Body of pancreas (tissue), 4 donors: Measurements from ENCODE around the gene EFCAB7.

Experiments used
- POLR2A ChIP-seq, 3 donors: fragments of 450-650 bp; IDR thresholded peaks; one replicate each; pipeline ENCODE4 v1.6.1; 2016; ENCODE audit warnings: antibody characterized with exemption in 3 of 3, mild to moderate bottlenecking in 2 of 3
- TF ChIP-seq, protein P1 (sequence below), 7 experiments: fragments of 450-650 bp in 4 of 7; fragments of 200-600 bp in 3 of 7; sonication (generic) in 3 of 7; IDR thresholded peaks; one replicate each; pipeline ENCODE4 v1.5.1; 2016 to 2019; ENCODE audit warnings: antibody characterized with exemption in 7 of 7

GRCh38 chr1:63498106-63498505 lies 25.2 kb upstream of the EFCAB7 start:
- TF ChIP-seq, protein P1, sequence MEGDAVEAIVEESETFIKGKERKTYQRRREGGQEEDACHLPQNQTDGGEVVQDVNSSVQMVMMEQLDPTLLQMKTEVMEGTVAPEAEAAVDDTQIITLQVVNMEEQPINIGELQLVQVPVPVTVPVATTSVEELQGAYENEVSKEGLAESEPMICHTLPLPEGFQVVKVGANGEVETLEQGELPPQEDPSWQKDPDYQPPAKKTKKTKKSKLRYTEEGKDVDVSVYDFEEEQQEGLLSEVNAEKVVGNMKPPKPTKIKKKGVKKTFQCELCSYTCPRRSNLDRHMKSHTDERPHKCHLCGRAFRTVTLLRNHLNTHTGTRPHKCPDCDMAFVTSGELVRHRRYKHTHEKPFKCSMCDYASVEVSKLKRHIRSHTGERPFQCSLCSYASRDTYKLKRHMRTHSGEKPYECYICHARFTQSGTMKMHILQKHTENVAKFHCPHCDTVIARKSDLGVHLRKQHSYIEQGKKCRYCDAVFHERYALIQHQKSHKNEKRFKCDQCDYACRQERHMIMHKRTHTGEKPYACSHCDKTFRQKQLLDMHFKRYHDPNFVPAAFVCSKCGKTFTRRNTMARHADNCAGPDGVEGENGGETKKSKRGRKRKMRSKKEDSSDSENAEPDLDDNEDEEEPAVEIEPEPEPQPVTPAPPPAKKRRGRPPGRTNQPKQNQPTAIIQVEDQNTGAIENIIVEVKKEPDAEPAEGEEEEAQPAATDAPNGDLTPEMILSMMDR (IDR thresholded peaks at IDR 0.05): no peak
- TF ChIP-seq POLR2A (IDR thresholded peaks at IDR 0.05): no peak
